RWPE2 (cell line): ENCODE measurements around the gene KIAA1328.

ENCODE experiments used
- ATAC-seq: fragments of 200-7000 bp; cut with Tn5 transposase; 3 replicates; pipeline ENCODE4 v1.9.1; 2021; ENCODE audit warnings: low read depth
- DNase-seq: peaks from one replicate; pipeline ENCODE4 v3.0.0-alpha.2; 2020; ENCODE audit warnings: low spot score
- H3K27ac ChIP-seq: fragments of 450-650 bp; 2 replicates; pipeline ENCODE4 v1.5.1; 2017; ENCODE audit warnings: mild to moderate bottlenecking; ENCODE audit not compliant: poor library complexity, severe bottlenecking
- H3K27me3 ChIP-seq: fragments of 250-450 bp; sonication (Bioruptor Pico); 2 replicates; pipeline ENCODE4 v1.5.1; 2021; ENCODE audit warnings: mild to moderate bottlenecking, moderate library complexity; ENCODE audit not compliant: insufficient read depth, poor library complexity, severe bottlenecking
- H3K36me3 ChIP-seq: fragments of 250-450 bp; sonication (Bioruptor Pico); 2 replicates; pipeline ENCODE4 v1.5.1; 2020; ENCODE audit warnings: low read depth, mild to moderate bottlenecking, moderate library complexity
- H3K4me1 ChIP-seq: fragments of 250-450 bp; sonication (Bioruptor Pico); 2 replicates; pipeline ENCODE4 v1.5.1; 2021; ENCODE audit warnings: mild to moderate bottlenecking, moderate library complexity; ENCODE audit not compliant: insufficient read depth, poor library complexity, severe bottlenecking
- H3K4me3 ChIP-seq: fragments of 250-450 bp; sonication (Bioruptor Pico); 2 replicates; pipeline ENCODE4 v1.5.1; 2021; ENCODE audit warnings: mild to moderate bottlenecking, moderate library complexity; ENCODE audit not compliant: severe bottlenecking
- H3K9me3 ChIP-seq: fragments of 250-450 bp; sonication (Bioruptor Pico); 2 replicates; pipeline ENCODE4 v1.5.1; 2021; ENCODE audit warnings: mild to moderate bottlenecking, moderate library complexity; ENCODE audit not compliant: severe bottlenecking
- CTCF ChIP-seq: fragments of 450-650 bp; IDR thresholded peaks from one replicate; pipeline ENCODE4 v1.5.1; 2017; ENCODE audit warnings: mild to moderate bottlenecking, moderate library complexity; ENCODE audit not compliant: poor library complexity, severe bottlenecking

Gene KIAA1328

GRCh38 chr18:37238282-37239108 is 409.6 kb downstream of the KIAA1328 start:
- DNase-seq, result no peak
- H3K4me3 ChIP-seq, result no peak overlapping the region
- no peaks in the 10 kb centered on the region for H3K9me3 ChIP-seq
- no peaks in the 10 kb centered on the region for H3K27me3 ChIP-seq
- no peak for TF ChIP-seq CTCF
- no peaks in the 10 kb centered on the region for H3K36me3 ChIP-seq
- no peak for ATAC-seq
- H3K27ac ChIP-seq, result no peak overlapping the region
- no peaks in the 10 kb centered on the region for H3K4me1 ChIP-seq

GRCh38 chr18:37242091-37242490 is 413.2 kb downstream of the KIAA1328 start:
- Histone ChIP-seq H3K36me3 (no peaks in the 10 kb centered on the region), H3K4me1 (no peaks in the 10 kb centered on the region), H3K4me3 (no peak overlapping the region), H3K9me3 (no peaks in the 10 kb centered on the region), H3K27ac (no peak overlapping the region), H3K27me3 (no peaks in the 10 kb centered on the region)
- no peak for DNase-seq
- no peak for ATAC-seq
- no peak for TF ChIP-seq CTCF

GRCh38 chr18:37242826-37243560 is 414.1 kb downstream of the KIAA1328 start:
- no peak for TF ChIP-seq CTCF
- no peaks in the 10 kb centered on the region for H3K36me3 ChIP-seq
- ATAC-seq, result no peak
- no peaks in the 10 kb centered on the region for H3K4me1 ChIP-seq
- H3K9me3 ChIP-seq, result no peaks in the 10 kb centered on the region
- H3K4me3 ChIP-seq, result no peak overlapping the region
- H3K27me3 ChIP-seq, result no peaks in the 10 kb centered on the region
- H3K27ac ChIP-seq, result no peak overlapping the region
- no peak for DNase-seq

- Histone ChIP-seq H3K27ac (no peak overlapping the region), H3K36me3 (no peaks in the 10 kb centered on the region), H3K4me1 (no peaks in the 10 kb centered on the region), H3K9me3 (no peaks in the 10 kb centered on the region), H3K27me3 (no peaks in the 10 kb centered on the region), H3K4me3 (no peak overlapping the region)
- no peak for TF ChIP-seq CTCF
- DNase-seq (no peak), ATAC-seq (no peak)
These were observed 414.8 kb downstream of the KIAA1328 start for GRCh38 chr18:37243741-37244140.
